Chondrocyte (in vitro differentiated cells): Measurements from ENCODE around the gene MIER3. TPM values are rescaled to one million over a fixed set of nuclear protein-coding genes. Genes with fewer than 3 reads are reported as not detected.

ENCODE experiments used
- DNase-seq: peaks from one replicate; pipeline ENCODE4 v3.0.0; 2021; ENCODE audit warnings: mixed read lengths, low spot score
- H3K27ac Mint-ChIP-seq: one replicate; pipeline ENCODE4 v1.8.0; 2021; ENCODE audit warnings: mild to moderate bottlenecking, moderate library complexity, mixed read lengths; ENCODE audit not compliant: unreplicated experiment
- H3K27me3 Mint-ChIP-seq: 2 replicates; pipeline ENCODE4 v1.8.0; 2021; ENCODE audit warnings: low read depth, mixed read lengths
- H3K36me3 Mint-ChIP-seq: 2 replicates; pipeline ENCODE4 v1.8.0; 2021; ENCODE audit warnings: low read depth, mixed read lengths
- H3K4me1 Mint-ChIP-seq: 2 replicates; pipeline ENCODE4 v1.8.0; 2021; ENCODE audit warnings: low read depth, mild to moderate bottlenecking, mixed read lengths
- H3K4me3 Mint-ChIP-seq: one replicate; pipeline ENCODE4 v1.8.0; 2021; ENCODE audit warnings: mild to moderate bottlenecking, moderate library complexity, mixed read lengths; ENCODE audit not compliant: unreplicated experiment
- H3K9me3 Mint-ChIP-seq: 2 replicates; pipeline ENCODE4 v1.8.0; 2021; ENCODE audit warnings: low read depth, mixed read lengths
- CTCF ChIP-seq: fragments of 200-600 bp; sonication (generic); IDR thresholded peaks from 2 replicates; pipeline ENCODE4 v1.5.0; 2021; ENCODE audit warnings: antibody characterized with exemption, mild to moderate bottlenecking, moderate library complexity
- total RNA-seq: library from RNA; stranded (reverse); gene quantifications from 3 replicates; pipeline ENCODE4 v1.2.1, GENCODE V29; 2021

Gene MIER3
- total RNA-seq, 1 donor from 2014 or later = 25.7 TPM

GRCh38 chr5:56987171-56987570 lies 35.2 kb upstream of the MIER3 start:
- no peaks in the 10 kb centered on the region for H3K36me3 Mint-ChIP-seq
- H3K4me3 Mint-ChIP-seq = no peak overlapping the region
- H3K27me3 Mint-ChIP-seq = peaks cover 5% of the 10 kb centered on the region
- H3K27ac Mint-ChIP-seq = no peak overlapping the region
- no peaks in the 10 kb centered on the region for H3K9me3 Mint-ChIP-seq
- no peak for DNase-seq
- no peaks in the 10 kb centered on the region for H3K4me1 Mint-ChIP-seq
- no peak for TF ChIP-seq CTCF

- no peaks in the 10 kb centered on the region for H3K9me3 Mint-ChIP-seq
- no peak for DNase-seq
- H3K27ac Mint-ChIP-seq = no peak overlapping the region
- no peak overlapping the region for H3K4me3 Mint-ChIP-seq
- no peak for TF ChIP-seq CTCF
- no peaks in the 10 kb centered on the region for H3K4me1 Mint-ChIP-seq
- peaks cover 5% of the 10 kb centered on the region for H3K27me3 Mint-ChIP-seq
- H3K36me3 Mint-ChIP-seq = no peaks in the 10 kb centered on the region
These were observed 34.7 kb upstream of the MIER3 start for GRCh38 chr5:56986626-56986947.

- no peak for TF ChIP-seq CTCF
- Mint-ChIP-seq H3K27me3 (peaks cover 7% of the 10 kb centered on the region), H3K9me3 (no peaks in the 10 kb centered on the region), H3K4me1 (no peaks in the 10 kb centered on the region), H3K27ac (no peak overlapping the region), H3K36me3 (no peaks in the 10 kb centered on the region), H3K4me3 (no peak overlapping the region)
- DNase-seq = no peak
These were observed 34.2 kb upstream of the MIER3 start for GRCh38 chr5:56985936-56986625.

- no peaks in the 10 kb centered on the region for H3K4me1 Mint-ChIP-seq
- H3K27ac Mint-ChIP-seq = no peak overlapping the region
- H3K27me3 Mint-ChIP-seq = peaks cover 8% of the 10 kb centered on the region
- no peak for TF ChIP-seq CTCF
- no peaks in the 10 kb centered on the region for H3K9me3 Mint-ChIP-seq
- no peaks in the 10 kb centered on the region for H3K36me3 Mint-ChIP-seq
- no peak overlapping the region for H3K4me3 Mint-ChIP-seq
- no peak for DNase-seq
These were observed 32.5 kb upstream of the MIER3 start for GRCh38 chr5:56984445-56984844.

GRCh38 chr5:56983593-56984361 lies 31.9 kb upstream of the MIER3 start:
- no peak for DNase-seq
- Mint-ChIP-seq H3K4me1 (no peaks in the 10 kb centered on the region), H3K9me3 (no peaks in the 10 kb centered on the region), H3K4me3 (no peak overlapping the region), H3K27ac (no peak overlapping the region), H3K27me3 (peaks cover 8% of the 10 kb centered on the region), H3K36me3 (no peaks in the 10 kb centered on the region)
- TF ChIP-seq CTCF = no peak
